Measurements from ENCODE around the gene PRKG1. TPM values are rescaled to one million over a fixed set of nuclear protein-coding genes. Genes with fewer than 3 reads are reported as not detected.

Gene PRKG1
- total RNA-seq, 1 experiment from 2014 or later: 16.5 TPM

GRCh38 chr10:51145375-51145774, 71.1 kb downstream of the PRKG1 start:
- Mint-ChIP-seq H3K27me3 (ENCODE audit: low read depth) (no peaks in the 10 kb centered on the region), H3K36me3 (no peaks in the 10 kb centered on the region), H3K27ac (peak overlapping the region; percentile 6; the same call in 1 of the 2 replicates), H3K4me3 (no peak overlapping the region), H3K9me3 (no peaks in the 10 kb centered on the region), H3K4me1 (peaks cover 5% of the 10 kb centered on the region)
- no peak for ATAC-seq
- ChIA-PET CTCF (interaction anchor here (0.6 kb wide), 2 partner anchors 320 to 763 kb away, joined by 3 read pairs; no protein-coding TSS in a partner anchor), POLR2A (no interaction called here)
- TF ChIP-seq MYBL2 (CRISPR knock-in tag; IDR thresholded peaks at IDR 0.05): no peak
- no peak for TF ChIP-seq JAZF1 (CRISPR knock-in tag; IDR thresholded peaks at IDR 0.05)
- no peak for TF ChIP-seq ELF4 (CRISPR knock-in tag; IDR thresholded peaks at IDR 0.05; ENCODE audit: low read depth)
- TF ChIP-seq ERG (CRISPR knock-in tag; IDR thresholded peaks at IDR 0.05): no peak
- TF ChIP-seq NR3C1 (CRISPR knock-in tag; conservative IDR thresholded peaks at IDR 0.05; ENCODE audit: low read depth): no peak
- TF ChIP-seq ZNF232 (CRISPR knock-in tag; IDR thresholded peaks at IDR 0.05): no peak
- no peak for TF ChIP-seq SOX15 (CRISPR knock-in tag; IDR thresholded peaks at IDR 0.05)
- TF ChIP-seq NFATC4 (CRISPR knock-in tag; IDR thresholded peaks at IDR 0.05): no peak
- no peak for TF ChIP-seq USF2 (CRISPR knock-in tag; IDR thresholded peaks at IDR 0.05)
- no peak for TF ChIP-seq SP1 (CRISPR knock-in tag; conservative IDR thresholded peaks at IDR 0.05)
- TF ChIP-seq GTF2I (CRISPR knock-in tag; conservative IDR thresholded peaks at IDR 0.05): no peak
- no peak for TF ChIP-seq NFE2L1 (CRISPR knock-in tag; IDR thresholded peaks at IDR 0.05)
- no peak for TF ChIP-seq MAX (CRISPR knock-in tag; IDR thresholded peaks at IDR 0.05)
- TF ChIP-seq E2F5 (CRISPR knock-in tag; IDR thresholded peaks at IDR 0.05): no peak
- no peak for TF ChIP-seq CTCF (IDR thresholded peaks at IDR 0.05)
- no peak for TF ChIP-seq PRRX2 (CRISPR knock-in tag; IDR thresholded peaks at IDR 0.05)
- TF ChIP-seq ZSCAN18 (CRISPR knock-in tag; IDR thresholded peaks at IDR 0.05): no peak
- no peak for DNase-seq (ENCODE audit: low spot score)

- ATAC-seq (no peak), DNase-seq (ENCODE audit: low spot score) (no peak)
- Mint-ChIP-seq H3K27me3 (ENCODE audit: low read depth) (no peaks in the 10 kb centered on the region), H3K36me3 (no peaks in the 10 kb centered on the region), H3K4me3 (no peak overlapping the region), H3K27ac (no peak overlapping the region), H3K4me1 (peaks cover 5% of the 10 kb centered on the region), H3K9me3 (no peaks in the 10 kb centered on the region)
- CTCF ChIA-PET: no interaction called here
- TF ChIP-seq FOXP4 (CRISPR knock-in tag; IDR thresholded peaks at IDR 0.05) (no peak), SOX15 (CRISPR knock-in tag; IDR thresholded peaks at IDR 0.05) (no peak), NFATC4 (CRISPR knock-in tag; IDR thresholded peaks at IDR 0.05) (no peak)
- POLR2A ChIA-PET: no interaction called here
These were observed 73.5 kb downstream of the PRKG1 start for GRCh38 chr10:51147644-51148399.

Measured in WTC11 (cell line).